Neural progenitor cell (in vitro differentiated cells): Measurements from ENCODE around the gene ODAD2. TPM values are rescaled to one million over a fixed set of nuclear protein-coding genes. Genes with fewer than 3 reads are reported as not detected.

ENCODE experiments used
- DNase-seq: peaks from one replicate; pipeline ENCODE4 v3.0.0-alpha.2; 2016; ENCODE audit warnings: low spot score
- H2AFZ ChIP-seq: fragments of 200-600 bp; sonication (generic); replicated peaks from 2 replicates; pipeline ENCODE4 v1.6.1; 2016; ENCODE audit warnings: antibody characterized with exemption
- H3F3A ChIP-seq: fragments of 200-600 bp; sonication (generic); 2 replicates; pipeline ENCODE4 v1.6.1; 2016; ENCODE audit warnings: antibody characterized with exemption, low read depth
- H3K27ac ChIP-seq: fragments of 200-600 bp; sonication (generic); 2 replicates; pipeline ENCODE4 v1.5.1; 2016; ENCODE audit warnings: mild to moderate bottlenecking
- H3K27me3 ChIP-seq: fragments of 200-600 bp; sonication (generic); 2 replicates; pipeline ENCODE4 v1.6.1; 2016; ENCODE audit warnings: mild to moderate bottlenecking, moderate library complexity
- H3K36me3 ChIP-seq: fragments of 200-600 bp; sonication (generic); 2 replicates; pipeline ENCODE4 v1.5.1; 2016
- H3K4me1 ChIP-seq: fragments of 200-600 bp; sonication (generic); 2 replicates; pipeline ENCODE4 v1.6.1; 2016; ENCODE audit warnings: mixed run types
- H3K4me2 ChIP-seq: fragments of 200-600 bp; sonication (generic); 2 replicates; pipeline ENCODE4 v1.6.1; 2016
- H3K4me3 ChIP-seq: fragments of 200-600 bp; sonication (generic); 2 replicates; pipeline ENCODE4 v1.5.1; 2016
- H3K79me2 ChIP-seq: fragments of 200-600 bp; sonication (generic); 2 replicates; pipeline ENCODE4 v1.6.1; 2016; ENCODE audit warnings: low read depth
- H3K9ac ChIP-seq: fragments of 200-600 bp; sonication (generic); 2 replicates; pipeline ENCODE4 v1.6.1; 2016
- H3K9me3 ChIP-seq: fragments of 200-600 bp; sonication (generic); 2 replicates; pipeline ENCODE4 v1.5.1; 2016; ENCODE audit warnings: low read depth
- H4K20me1 ChIP-seq: fragments of 200-600 bp; sonication (generic); 2 replicates; pipeline ENCODE4 v1.6.1; 2016; ENCODE audit warnings: low read depth
- H3K27ac Mint-ChIP-seq: 3 replicates; pipeline ENCODE4 v1.8.0; 2021; ENCODE audit warnings: mixed read lengths
- H3K27me3 Mint-ChIP-seq: 2 replicates; pipeline ENCODE4 v1.8.0; 2022; ENCODE audit warnings: low read depth, mild to moderate bottlenecking, inconsistent platforms, moderate library complexity, mixed read lengths; ENCODE audit not compliant: insufficient read depth
- H3K36me3 Mint-ChIP-seq: 3 replicates; pipeline ENCODE4 v1.8.0; 2021; ENCODE audit warnings: mixed read lengths
- H3K4me1 Mint-ChIP-seq: 3 replicates; pipeline ENCODE4 v1.8.0; 2021; ENCODE audit warnings: mixed read lengths
- H3K4me3 Mint-ChIP-seq: 3 replicates; pipeline ENCODE4 v1.8.0; 2021; ENCODE audit warnings: mild to moderate bottlenecking, moderate library complexity, mixed read lengths
- H3K9me3 Mint-ChIP-seq: 3 replicates; pipeline ENCODE4 v1.8.0; 2020; ENCODE audit warnings: mixed read lengths
- CTCF ChIP-seq: fragments of 200-600 bp; sonication (generic); IDR thresholded peaks from 2 replicates; pipeline ENCODE4 v1.5.1; 2017; ENCODE audit warnings: antibody characterized with exemption, mild to moderate bottlenecking
- EZH2 ChIP-seq: fragments of 200-600 bp; sonication (generic); IDR thresholded peaks from 2 replicates; pipeline ENCODE4 v1.6.1; 2017; ENCODE audit warnings: antibody characterized with exemption, mild to moderate bottlenecking, moderate library complexity
- EZH2phosphoT487 ChIP-seq: fragments of 200-600 bp; sonication (generic); IDR thresholded peaks from 2 replicates; pipeline ENCODE4 v1.6.1; 2017; ENCODE audit warnings: antibody characterized with exemption
- total RNA-seq: library from RNA; depleted of rRNA; stranded (reverse); fragments of >200 nt; gene quantifications from 2 replicates; pipeline ENCODE4 v1.2.3, GENCODE V29; 2015; ENCODE audit warnings: low replicate concordance

ODAD2 gene
- total RNA-seq, 1 donor from 2014 or later: 9.7 TPM

- Histone ChIP-seq H3K9ac (no peak overlapping the region), H2AFZ (no peak overlapping the region), H3K4me2 (no peak overlapping the region), H3K4me1 (no peaks in the 10 kb centered on the region), H3F3A (no peaks in the 10 kb centered on the region), H4K20me1 (no peaks in the 10 kb centered on the region), H3K27me3 (no peaks in the 10 kb centered on the region), H3K36me3 (no peaks in the 10 kb centered on the region), H3K27ac (no peak overlapping the region), H3K9me3 (no peaks in the 10 kb centered on the region), H3K4me3 (no peak overlapping the region), H3K79me2 (no peaks in the 10 kb centered on the region)
- TF ChIP-seq CTCF: no peak
- TF ChIP-seq EZH2phosphoT487: no peak
- TF ChIP-seq EZH2: no peak
- Mint-ChIP-seq H3K27me3 (no peaks in the 10 kb centered on the region), H3K36me3 (no peaks in the 10 kb centered on the region), H3K4me1 (no peaks in the 10 kb centered on the region), H3K27ac (no peak overlapping the region), H3K9me3 (no peaks in the 10 kb centered on the region), H3K4me3 (no peak overlapping the region)
- DNase-seq: no peak
Measured at GRCh38 chr10:27792216-27792615, 206.7 kb downstream of the ODAD2 start.

- Mint-ChIP-seq H3K36me3 (no peaks in the 10 kb centered on the region), H3K27ac (no peak overlapping the region), H3K4me1 (no peaks in the 10 kb centered on the region), H3K4me3 (no peak overlapping the region), H3K27me3 (peaks cover 7% of the 10 kb centered on the region), H3K9me3 (no peaks in the 10 kb centered on the region)
- no peaks in the 10 kb centered on the region for H3F3A ChIP-seq
- H3K4me1 ChIP-seq: no peaks in the 10 kb centered on the region
- no peaks in the 10 kb centered on the region for H3K9me3 ChIP-seq
- no peak overlapping the region for H3K27ac ChIP-seq
- no peaks in the 10 kb centered on the region for H3K27me3 ChIP-seq
- H3K4me3 ChIP-seq: no peak overlapping the region
- H3K79me2 ChIP-seq: no peaks in the 10 kb centered on the region
- no peak overlapping the region for H3K4me2 ChIP-seq
- H3K9ac ChIP-seq: no peak overlapping the region
- no peak for TF ChIP-seq EZH2
- no peak for TF ChIP-seq EZH2phosphoT487
- no peak for TF ChIP-seq CTCF
- no peak for DNase-seq
- H3K36me3 ChIP-seq: no peaks in the 10 kb centered on the region
- H2AFZ ChIP-seq: no peak overlapping the region
- no peaks in the 10 kb centered on the region for H4K20me1 ChIP-seq
Measured at GRCh38 chr10:27784272-27784671, 214.6 kb downstream of the ODAD2 start.

GRCh38 chr10:27783660-27784059, 215.2 kb downstream of the ODAD2 start:
- H2AFZ ChIP-seq: peak overlapping the region; percentile 59
- H3F3A ChIP-seq: no peaks in the 10 kb centered on the region
- peak; percentile 69 for DNase-seq
- H3K4me1 ChIP-seq: no peaks in the 10 kb centered on the region
- H3K79me2 ChIP-seq: no peaks in the 10 kb centered on the region
- no peaks in the 10 kb centered on the region for H3K9me3 Mint-ChIP-seq
- no peaks in the 10 kb centered on the region for H4K20me1 ChIP-seq
- no peak overlapping the region for H3K27ac Mint-ChIP-seq
- H3K9me3 ChIP-seq: no peaks in the 10 kb centered on the region
- H3K27ac ChIP-seq: no peak overlapping the region
- H3K27me3 Mint-ChIP-seq: peaks cover 7% of the 10 kb centered on the region
- no peaks in the 10 kb centered on the region for H3K4me1 Mint-ChIP-seq
- H3K9ac ChIP-seq: no peak overlapping the region
- H3K36me3 ChIP-seq: no peaks in the 10 kb centered on the region
- TF ChIP-seq EZH2phosphoT487 (no peak), CTCF (peak; percentile 65)
- H3K36me3 Mint-ChIP-seq: no peaks in the 10 kb centered on the region
- no peak overlapping the region for H3K4me2 ChIP-seq
- H3K27me3 ChIP-seq: no peaks in the 10 kb centered on the region
- H3K4me3 Mint-ChIP-seq: no peak overlapping the region
- H3K4me3 ChIP-seq: no peak overlapping the region
